H9 (cell line): ENCODE measurements around the gene TNFRSF1B. TPM values are rescaled to one million over a fixed set of nuclear protein-coding genes. Genes with fewer than 3 reads are reported as not detected.

ENCODE experiments used
- DNase-seq: peaks from one replicate; pipeline ENCODE4 v3.0.0-alpha.2; 2017
- H2AFZ ChIP-seq: one replicate; pipeline ENCODE4 v1.6.1; 2013; ENCODE audit warnings: mild to moderate bottlenecking, low read length, control low read depth, moderate library complexity
- H2AK5ac ChIP-seq: 2 replicates; pipeline ENCODE4 v1.6.1; 2013; ENCODE audit warnings: low read length, control low read depth, mixed read lengths; ENCODE audit not compliant: insufficient read length
- H2BK120ac ChIP-seq: one replicate; pipeline ENCODE4 v1.6.1; 2013; ENCODE audit warnings: low read depth, mild to moderate bottlenecking, low read length, control low read depth, inconsistent platforms; ENCODE audit not compliant: poor library complexity, severe bottlenecking
- H2BK12ac ChIP-seq: 2 replicates; pipeline ENCODE4 v1.6.1; 2013; ENCODE audit warnings: low read length, control low read depth, mixed read lengths, low read depth; ENCODE audit not compliant: insufficient read length
- H2BK15ac ChIP-seq: 2 replicates; pipeline ENCODE4 v1.6.1; 2013; ENCODE audit warnings: low read depth, low read length, control low read depth
- H2BK20ac ChIP-seq: one replicate; pipeline ENCODE4 v1.6.1; 2013; ENCODE audit warnings: low read depth, mild to moderate bottlenecking, low read length, control low read depth, inconsistent platforms; ENCODE audit not compliant: poor library complexity, severe bottlenecking
- H2BK5ac ChIP-seq: 2 replicates; pipeline ENCODE4 v1.6.1; 2013; ENCODE audit warnings: low read length, control low read depth, mixed read lengths; ENCODE audit not compliant: insufficient read length
- H3K14ac ChIP-seq: 2 replicates; pipeline ENCODE4 v1.6.1; 2013; ENCODE audit warnings: low read length, control low read depth; ENCODE audit not compliant: insufficient read depth
- H3K18ac ChIP-seq: 2 replicates; pipeline ENCODE4 v1.6.1; 2013; ENCODE audit warnings: low read depth, mild to moderate bottlenecking, mixed read lengths, low read length, control low read depth; ENCODE audit not compliant: insufficient read length
- H3K23ac ChIP-seq: 2 replicates; pipeline ENCODE4 v1.6.1; 2013; ENCODE audit warnings: low read length, control low read depth, mixed read lengths, low read depth; ENCODE audit not compliant: insufficient read length
- H3K23me2 ChIP-seq: 2 replicates; pipeline ENCODE4 v1.6.1; 2013; ENCODE audit warnings: low read depth, mild to moderate bottlenecking, mixed read lengths, low read length, control low read depth; ENCODE audit not compliant: insufficient read length, poor library complexity, severe bottlenecking
- H3K27ac ChIP-seq: 2 replicates; pipeline ENCODE4 v1.5.1; 2013; ENCODE audit warnings: low read length, control low read depth, mixed read lengths, low read depth; ENCODE audit not compliant: insufficient read length
- H3K27me3 ChIP-seq: 2 replicates; pipeline ENCODE4 v1.6.1; 2013; ENCODE audit warnings: low read length, control low read depth, inconsistent platforms; ENCODE audit not compliant: insufficient read depth
- H3K4ac ChIP-seq: 2 replicates; pipeline ENCODE4 v1.6.1; 2013; ENCODE audit warnings: low read depth, mild to moderate bottlenecking, control low read depth, inconsistent platforms, low read length, moderate library complexity
- H3K4me1 ChIP-seq: 2 replicates; pipeline ENCODE4 v1.6.1; 2013; ENCODE audit warnings: low read length, control low read depth, inconsistent platforms; ENCODE audit not compliant: insufficient read depth
- H3K4me2 ChIP-seq: 2 replicates; pipeline ENCODE4 v1.6.1; 2013; ENCODE audit warnings: low read length, control low read depth, mixed read lengths; ENCODE audit not compliant: insufficient read length, insufficient read depth
- H3K56ac ChIP-seq: 2 replicates; pipeline ENCODE4 v1.6.1; 2013; ENCODE audit warnings: low read depth, mild to moderate bottlenecking, mixed read lengths, low read length, control low read depth; ENCODE audit not compliant: insufficient read length
- H3K79me1 ChIP-seq: 2 replicates; pipeline ENCODE4 v1.6.1; 2013; ENCODE audit warnings: low read depth, mild to moderate bottlenecking, moderate library complexity, low read length, control low read depth, inconsistent platforms; ENCODE audit not compliant: insufficient read depth, poor library complexity, severe bottlenecking
- H3K79me2 ChIP-seq: 2 replicates; pipeline ENCODE4 v1.6.1; 2013; ENCODE audit warnings: low read length, control low read depth, inconsistent platforms; ENCODE audit not compliant: insufficient read depth
- H3K9ac ChIP-seq: 2 replicates; pipeline ENCODE4 v1.6.1; 2013; ENCODE audit warnings: low read length, control low read depth, mixed read lengths; ENCODE audit not compliant: insufficient read length; ENCODE audit errors: extremely low read depth
- H3K9me3 ChIP-seq: one replicate; pipeline ENCODE4 v1.6.1; 2013; ENCODE audit warnings: low read depth, low read length, inconsistent platforms; ENCODE audit not compliant: control insufficient read depth
- H3T11ph ChIP-seq: one replicate; pipeline ENCODE4 v1.6.1; 2013; ENCODE audit warnings: mild to moderate bottlenecking, low read length, control low read depth, inconsistent platforms
- H4K20me1 ChIP-seq: one replicate; pipeline ENCODE4 v1.6.1; 2013; ENCODE audit not compliant: control insufficient read depth, insufficient read length, insufficient read depth
- H4K5ac ChIP-seq: 2 replicates; pipeline ENCODE4 v1.6.1; 2013; ENCODE audit warnings: low read depth, mild to moderate bottlenecking, mixed read lengths, low read length, control low read depth; ENCODE audit not compliant: insufficient read length
- H4K8ac ChIP-seq: replicated peaks from 2 replicates; pipeline ENCODE4 v1.6.1; 2013; ENCODE audit warnings: low read length, control low read depth, mixed read lengths, low read depth; ENCODE audit not compliant: insufficient read length
- H4K91ac ChIP-seq: 2 replicates; pipeline ENCODE4 v1.6.1; 2013; ENCODE audit warnings: low read depth, mild to moderate bottlenecking, moderate library complexity, mixed read lengths, low read length, control low read depth; ENCODE audit not compliant: insufficient read length
- H3K27ac Mint-ChIP-seq, 3 experiments: 2 replicates in 2 of 3; 3 replicates in 1 of 3; pipeline ENCODE4 v1.8.0; 2020 to 2021; ENCODE audit warnings: mixed read lengths in 3 of 3, mild to moderate bottlenecking in 1 of 3, moderate library complexity in 1 of 3
- H3K27me3 Mint-ChIP-seq: 2 replicates; pipeline ENCODE4 v1.8.0; 2021; ENCODE audit warnings: low read depth, mild to moderate bottlenecking, moderate library complexity, mixed read lengths
- H3K36me3 Mint-ChIP-seq, 3 experiments: 2 replicates in 2 of 3; 3 replicates in 1 of 3; pipeline ENCODE4 v1.8.0; 2020 to 2021; ENCODE audit warnings: low read depth in 3 of 3, mixed read lengths in 3 of 3; ENCODE audit not compliant: insufficient read depth in 1 of 3
- H3K4me1 Mint-ChIP-seq, 2 experiments: 2 replicates each; pipeline ENCODE4 v1.8.0; 2020; ENCODE audit warnings: mixed read lengths in 2 of 2
- H3K4me3 Mint-ChIP-seq, 2 experiments: 2 replicates in 1 of 2; 3 replicates in 1 of 2; pipeline ENCODE4 v1.8.0; 2020 to 2021; ENCODE audit warnings: mild to moderate bottlenecking in 2 of 2, mixed read lengths in 2 of 2, moderate library complexity in 1 of 2
- H3K9me3 Mint-ChIP-seq, 2 experiments: 2 replicates in 1 of 2; 3 replicates in 1 of 2; pipeline ENCODE4 v1.8.0; 2020; ENCODE audit warnings: mild to moderate bottlenecking in 2 of 2, mixed read lengths in 2 of 2, moderate library complexity in 1 of 2
- CTCF ChIP-seq: fragments of 200-600 bp; sonication (generic); conservative IDR thresholded peaks from 3 replicates; pipeline ENCODE4 v1.8.0; 2021; ENCODE audit warnings: antibody characterized with exemption, mild to moderate bottlenecking
- WGBS: extraction: QIAGEN DNeasy Blood & Tissue Kit; methylation state at CpG from one replicate; pipeline ENCODE4 v1.1.7; 2013; ENCODE audit warnings: missing lambda C conversion rate, low lambda C conversion rate, mixed read lengths; ENCODE audit not compliant: insufficient read length; ENCODE audit errors: extremely low coverage; 5-methylcytosine and 5-hydroxymethylcytosine counted together
- total RNA-seq: library from RNA; stranded (reverse); gene quantifications from 2 replicates; pipeline ENCODE4 v1.2.1, GENCODE V29; 2021

The TNFRSF1B gene
- total RNA-seq, 1 experiment from 2014 or later = 0.57 TPM

GRCh38 chr1:12206238-12206637, 39.4 kb downstream of the TNFRSF1B start:
- H3K79me2 ChIP-seq = no peaks in the 10 kb centered on the region
- no peak overlapping the region for H2BK12ac ChIP-seq
- H2AFZ ChIP-seq = no peak overlapping the region
- H3K4me3 Mint-ChIP-seq = no peak overlapping the region
- no peaks in the 10 kb centered on the region for H3K23me2 ChIP-seq
- no peak overlapping the region for H2AK5ac ChIP-seq
- H4K91ac ChIP-seq = no peak overlapping the region
- no peak for TF ChIP-seq CTCF
- H3K27me3 ChIP-seq = no peaks in the 10 kb centered on the region
- H2BK15ac ChIP-seq = no peak overlapping the region
- no peak overlapping the region for H2BK120ac ChIP-seq
- H3K4me2 ChIP-seq = no peak overlapping the region
- H3K9me3 Mint-ChIP-seq = no peaks in the 10 kb centered on the region; a peak in 1 of 5 replicates
- no peak overlapping the region for H3K9ac ChIP-seq
- H3K4me1 Mint-ChIP-seq = peaks cover 30% of the 10 kb centered on the region in 2 experiments
- no peak overlapping the region for H4K8ac ChIP-seq
- no peak overlapping the region for H3K27ac Mint-ChIP-seq
- H3K14ac ChIP-seq = no peak overlapping the region
- H3K27ac ChIP-seq = no peak overlapping the region
- H4K5ac ChIP-seq = no peak overlapping the region
- H3K4ac ChIP-seq = no peak overlapping the region
- no peak overlapping the region for H3T11ph ChIP-seq
- no peak for DNase-seq
- no peak overlapping the region for H2BK20ac ChIP-seq
- H2BK5ac ChIP-seq = no peak overlapping the region
- no peaks in the 10 kb centered on the region; the same call in 1 of the 2 replicates for H3K4me1 ChIP-seq
- H3K9me3 ChIP-seq = no peaks in the 10 kb centered on the region
- no peak overlapping the region for H3K56ac ChIP-seq
- no peaks in the 10 kb centered on the region for H3K27me3 Mint-ChIP-seq
- no peaks in the 10 kb centered on the region for H3K79me1 ChIP-seq
- H3K23ac ChIP-seq = no peak overlapping the region
- no peak overlapping the region for H3K18ac ChIP-seq
- no peaks in the 10 kb centered on the region for H4K20me1 ChIP-seq
- no CpG with 5 or more reads among the region's 5 CpGs for WGBS
- no peaks in the 10 kb centered on the region for H3K36me3 Mint-ChIP-seq
